ENCODE results near the gene MAFG. TPM values are rescaled to one million over a fixed set of nuclear protein-coding genes. Genes with fewer than 3 reads are reported as not detected.

The MAFG gene
- total and polyA plus RNA-seq, 9 of the 15 experiments (the other 6 are each of a cell fraction or from before 2014, with no cell fraction given): 1.1 to 58.1 (median 24.9) TPM

DNA sequence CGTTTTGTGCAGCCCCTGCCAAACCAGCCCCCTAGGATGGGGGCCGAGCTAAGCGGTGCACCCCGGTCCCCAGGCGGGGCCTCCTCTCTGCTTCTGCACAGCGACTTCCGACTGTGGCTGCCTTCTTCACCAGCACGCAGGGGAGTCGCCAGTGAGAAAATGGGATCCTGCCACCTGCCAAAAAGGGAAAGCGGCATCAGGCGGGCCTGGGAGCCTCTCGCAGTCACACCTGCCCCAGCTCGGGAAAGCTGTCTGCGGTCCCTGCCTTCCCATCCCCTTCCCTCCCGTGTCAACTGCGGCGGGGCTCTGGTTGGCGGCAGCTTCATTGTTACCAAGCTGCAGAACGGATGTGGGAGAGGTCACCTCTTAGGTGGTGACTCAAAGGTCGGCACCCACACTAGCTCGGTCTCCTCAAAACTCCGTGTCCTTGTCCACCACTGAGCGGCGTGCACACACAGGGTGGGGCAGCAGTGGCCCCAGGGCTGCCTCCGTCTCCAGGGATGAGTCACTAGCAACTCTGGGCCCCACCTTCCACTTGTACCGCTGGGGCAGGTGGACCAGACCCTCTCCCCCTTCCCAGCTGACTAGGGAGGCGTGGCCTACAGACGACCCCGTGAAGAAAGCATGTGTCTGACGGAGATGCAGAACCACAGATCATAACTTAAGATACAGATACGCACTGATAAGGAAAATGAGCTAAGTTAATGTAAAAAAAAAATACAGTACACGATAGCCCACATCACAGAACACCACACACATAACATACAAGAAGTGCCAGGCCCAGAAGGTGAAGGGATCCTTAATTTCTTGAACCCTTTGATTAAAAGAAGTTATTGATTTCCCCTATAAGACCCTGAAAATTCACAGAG is 14.9 kb downstream of the MAFG start (continued):
- TF ChIP-seq GATA2 (CRISPR knock-in tag; IDR thresholded peaks at IDR 0.05) (peak; percentile 43), HDAC1 (IDR thresholded peaks at IDR 0.05) (0 out of 4 replicates have a peak, but pooled peaks of 1 of the 2 experiments have one; percentile 48), CBFB (CRISPR knock-in tag; IDR thresholded peaks at IDR 0.05) (no peak), ZBTB7A (IDR thresholded peaks at IDR 0.05; ENCODE audit: borderline replicate concordance, control insufficient read depth, low read depth, low read length) (peak; percentile 84), HNRNPH1 (optimal IDR thresholded peaks at IDR 0.05; ENCODE audit: low read depth, low read length) (no peak), EHMT2 (IDR thresholded peaks at IDR 0.05) (no peak), ZNF398 (CRISPR knock-in tag; IDR thresholded peaks at IDR 0.05) (no peak), JUNB (CRISPR knock-in tag; conservative IDR thresholded peaks at IDR 0.05) (0 out of 2 replicates have a peak, but pooled peaks have one; percentile 37), ZBTB1 (CRISPR knock-in tag; IDR thresholded peaks at IDR 0.05; ENCODE audit: borderline replicate concordance, low read depth) (no peak), POLR2G (IDR thresholded peaks at IDR 0.05; ENCODE audit: low read depth, low read length) (peak; percentile 55; the same call in 1 of the 2 replicates), SIN3B (IDR thresholded peaks at IDR 0.05; ENCODE audit: low read depth) (no peak), TAF9B (IDR thresholded peaks at IDR 0.05; ENCODE audit: partially characterized antibody) (no peak), MTA1 (IDR thresholded peaks at IDR 0.05; ENCODE audit: borderline replicate concordance) (peak; percentile 61; the same call in 1 of the 2 replicates), ZBTB9 (CRISPR knock-in tag; IDR thresholded peaks at IDR 0.05) (no peak), RBM25 (IDR thresholded peaks at IDR 0.05; ENCODE audit: low read depth, low read length, severe bottlenecking) (no peak), ZNF586 (CRISPR knock-in tag; conservative IDR thresholded peaks at IDR 0.05) (no peak), ZNF583 (CRISPR knock-in tag; IDR thresholded peaks at IDR 0.05) (no peak), CREB1 (IDR thresholded peaks at IDR 0.05) (no peak), CREB1 (CRISPR knock-in tag; IDR thresholded peaks at IDR 0.05) (0 out of 2 replicates have a peak, but pooled peaks have one; percentile 35), RB1 (IDR thresholded peaks at IDR 0.05; ENCODE audit: low read depth) (peak; percentile 40; the same call in 1 of the 2 replicates), TBP (optimal IDR thresholded peaks at IDR 0.05; ENCODE audit: low read depth, low read length) (no peak), COPS2 (conservative IDR thresholded peaks at IDR 0.05) (no peak), HMGN3 (IDR thresholded peaks at IDR 0.05; ENCODE audit: borderline replicate concordance, extremely low read depth, insufficient read length, low read depth, low read length) (peak; percentile 73), HLTF (IDR thresholded peaks at IDR 0.05) (no peak), NRF1 (conservative IDR thresholded peaks at IDR 0.05 in 1 of 2, IDR thresholded peaks at IDR 0.05 in 1 of 2) (peak in 1 of 2 experiments; percentile 56; a peak in 3 of 4 replicates), MEF2A (IDR thresholded peaks at IDR 0.05; ENCODE audit: control insufficient read depth, low read depth, low read length) (no peak), RFX1 (IDR thresholded peaks at IDR 0.05) (no peak; the same call in 1 of the 2 replicates), NCOA6 (IDR thresholded peaks at IDR 0.05) (no peak)
